CD4-positive, alpha-beta T cell (primary cell): ENCODE data around the gene TMEM132C. TPM values are rescaled to one million over a fixed set of nuclear protein-coding genes. Genes with fewer than 3 reads are reported as not detected.
A peak's percentile ranks its signal among the peaks of the same experiment; 100 is the strongest.

Experiments
- ATAC-seq: fragments of 200-7000 bp; cut with Tn5 transposase; one replicate; pipeline ENCODE4 v1.10.0; 2022; ENCODE audit warnings: mild to moderate bottlenecking; ENCODE audit not compliant: poor library complexity
- CTCF ChIA-PET: fragments of 350-600 bp; sonication (Branson Sonifier 250); formaldehyde crosslinking; loops from one replicate; lab custom pipeline; 2021; ENCODE audit warnings: antibody characterized with exemption, inconsistent platforms; lab: Charles Lee
- POLR2A ChIA-PET: fragments of 350-600 bp; sonication (Branson Sonifier 250); formaldehyde crosslinking; loops from one replicate; lab custom pipeline; 2021; ENCODE audit warnings: antibody characterized with exemption, inconsistent platforms; lab: Charles Lee
- DNase-seq, 14 experiments: peaks; one replicate each; pipeline ENCODE4 v3.0.0-alpha.2; 2013 to 2020; ENCODE audit warnings: mixed read lengths in 2 of 14
- H3K27ac ChIP-seq, 2 donors: one replicate each; pipeline versions ENCODE4 v1.5.1 to v1.7.0; 2013; ENCODE audit warnings: low read length in 2 of 2, low read depth in 1 of 2, mild to moderate bottlenecking in 1 of 2
- H3K27me3 ChIP-seq, 2 experiments: 1 replicate in 1 of 2; 2 replicates in 1 of 2; pipeline versions ENCODE4 v1.6.1 to v1.7.0; 2013; ENCODE audit warnings: low read length in 2 of 2, control low read depth in 1 of 2, mild to moderate bottlenecking in 1 of 2, moderate library complexity in 1 of 2; ENCODE audit not compliant: insufficient read depth in 2 of 2, control insufficient read depth in 1 of 2
- H3K36me3 ChIP-seq: one replicate; pipeline ENCODE4 v1.6.1; 2013; ENCODE audit warnings: low read length, control low read depth; ENCODE audit not compliant: insufficient read depth
- H3K4me1 ChIP-seq: one replicate; pipeline ENCODE4 v1.6.1; 2013; ENCODE audit warnings: low read length, control low read depth; ENCODE audit not compliant: insufficient read depth
- H3K4me3 ChIP-seq: one replicate; pipeline ENCODE4 v1.5.1; 2013; ENCODE audit warnings: mild to moderate bottlenecking, low read length, moderate library complexity
- H3K9me3 ChIP-seq, 2 experiments: 1 replicate in 1 of 2; 2 replicates in 1 of 2; pipeline versions ENCODE4 v1.6.1 to v1.7.0; 2013; ENCODE audit warnings: low read length in 2 of 2, mild to moderate bottlenecking in 2 of 2, control low read depth in 1 of 2, moderate library complexity in 1 of 2; ENCODE audit not compliant: control insufficient read depth in 1 of 2, insufficient read depth in 1 of 2
- H3K27ac Mint-ChIP-seq: one replicate; pipeline ENCODE4 v1.8.0; 2020; ENCODE audit warnings: mixed read lengths
- H3K27me3 Mint-ChIP-seq: one replicate; pipeline ENCODE4 v1.8.0; 2021; ENCODE audit warnings: mixed read lengths
- H3K36me3 Mint-ChIP-seq: one replicate; pipeline ENCODE4 v1.8.0; 2021; ENCODE audit warnings: low read depth, mixed read lengths
- H3K4me1 Mint-ChIP-seq: one replicate; pipeline ENCODE4 v1.8.0; 2021; ENCODE audit warnings: low read depth, mixed read lengths
- H3K4me3 Mint-ChIP-seq: one replicate; pipeline ENCODE4 v1.8.0; 2020; ENCODE audit warnings: mild to moderate bottlenecking, mixed read lengths
- H3K9me3 Mint-ChIP-seq: one replicate; pipeline ENCODE4 v1.8.0; 2020; ENCODE audit warnings: mixed read lengths
- CTCF ChIP-seq: fragments of 200-600 bp; IDR thresholded peaks from one replicate; pipeline ENCODE4 v1.8.0; 2022; ENCODE audit warnings: antibody characterized with exemption, mild to moderate bottlenecking
- intact Hi-C, 2 experiments: fragments of 100-400 bp; cut with DNase I in 1 of 2; cut with micrococcal nuclease in 1 of 2; formaldehyde crosslinking; loops; one replicate each; pipeline versions ENCODE4 v1.15.1 to v1.9.0; 2023 to 2025; cut with DNase I, micrococcal nuclease
- total RNA-seq, 174 experiments: library from RNA in 2 of 174; stranded (reverse) in 2 of 174; gene quantifications; one replicate each; pipeline ENCODE4 v1.2.3 and lab custom pipeline; 2021 to 2026

TMEM132C gene
- total RNA-seq, 2 experiments from 2014 or later, result not detected

GRCh38 chr12:128698301-128698972 is 431.5 kb downstream of the TMEM132C start:
- Mint-ChIP-seq H3K27me3 (no peaks in the 10 kb centered on the region), H3K27ac (no peak overlapping the region), H3K4me3 (no peak overlapping the region), H3K9me3 (peaks cover 6% of the 10 kb centered on the region), H3K4me1 (no peaks in the 10 kb centered on the region), H3K36me3 (no peaks in the 10 kb centered on the region)
- intact Hi-C loops, result no loop called here
- H3K27me3 ChIP-seq, result no peaks in the 10 kb centered on the region
- H3K9me3 ChIP-seq, result peaks cover 0 to 11% of the 10 kb centered on the region in 2 experiments
- ChIA-PET CTCF (no interaction called here), POLR2A (no interaction called here)
- TF ChIP-seq CTCF, result no peak
- ATAC-seq (no peak), DNase-seq (peak in 1 of 14 experiments; percentile 8)
- H3K4me1 ChIP-seq, result no peaks in the 10 kb centered on the region
- no peak overlapping the region for H3K4me3 ChIP-seq
- H3K36me3 ChIP-seq, result no peaks in the 10 kb centered on the region
- no peak overlapping the region for H3K27ac ChIP-seq

GRCh38 chr12:128699106-128699505 is 432.1 kb downstream of the TMEM132C start:
- Mint-ChIP-seq H3K27ac (no peak overlapping the region), H3K36me3 (no peaks in the 10 kb centered on the region), H3K27me3 (no peaks in the 10 kb centered on the region), H3K4me1 (no peaks in the 10 kb centered on the region), H3K9me3 (peaks cover 6% of the 10 kb centered on the region), H3K4me3 (no peak overlapping the region)
- ChIA-PET CTCF (no interaction called here), POLR2A (no interaction called here)
- Histone ChIP-seq H3K4me1 (no peaks in the 10 kb centered on the region), H3K4me3 (no peak overlapping the region), H3K27me3 (no peaks in the 10 kb centered on the region), H3K36me3 (no peaks in the 10 kb centered on the region), H3K27ac (no peak overlapping the region), H3K9me3 (peaks cover 0 to 11% of the 10 kb centered on the region in 2 experiments)
- ATAC-seq, result no peak
- intact Hi-C loops, result no loop called here
- no peak for DNase-seq
- TF ChIP-seq CTCF, result no peak

GRCh38 chr12:128702371-128702770 is 435.4 kb downstream of the TMEM132C start:
- ChIA-PET CTCF (no interaction called here), POLR2A (no interaction called here)
- Histone ChIP-seq H3K9me3 (peaks cover 0 to 14% of the 10 kb centered on the region in 2 experiments), H3K27me3 (no peaks in the 10 kb centered on the region), H3K4me1 (no peaks in the 10 kb centered on the region), H3K4me3 (no peak overlapping the region), H3K27ac (no peak overlapping the region), H3K36me3 (no peaks in the 10 kb centered on the region)
- no peak for TF ChIP-seq CTCF
- intact Hi-C loops, result no loop called here
- no peaks in the 10 kb centered on the region for H3K36me3 Mint-ChIP-seq
- peaks cover 2% of the 10 kb centered on the region for H3K9me3 Mint-ChIP-seq
- H3K4me3 Mint-ChIP-seq, result no peak overlapping the region
- H3K4me1 Mint-ChIP-seq, result no peaks in the 10 kb centered on the region
- H3K27ac Mint-ChIP-seq, result no peak overlapping the region
- DNase-seq, result no peak
- no peak for ATAC-seq
- H3K27me3 Mint-ChIP-seq, result no peaks in the 10 kb centered on the region
